Vagina (tissue), 2 donors: Measurements from ENCODE around the gene PCBP3. TPM values are rescaled to one million over a fixed set of nuclear protein-coding genes. Genes with fewer than 3 reads are reported as not detected.

ENCODE experiments used
- DNase-seq, 2 donors: peaks; one replicate each; pipeline ENCODE4 v3.0.0-alpha.2; 2017; ENCODE audit errors: extremely low spot score in 2 of 2
- H3K27ac ChIP-seq: fragments of 200-600 bp; sonication (generic); one replicate; pipeline ENCODE4 v1.5.1; 2019
- H3K27me3 ChIP-seq: fragments of 200-600 bp; sonication (generic); one replicate; pipeline ENCODE4 v1.5.1; 2019
- H3K36me3 ChIP-seq, 2 donors: fragments of 200-600 bp; sonication (generic); one replicate each; pipeline ENCODE4 v1.5.1; 2017 to 2019
- H3K4me1 ChIP-seq: fragments of 200-600 bp; sonication (generic); one replicate; pipeline ENCODE4 v1.5.1; 2019
- H3K4me3 ChIP-seq, 2 donors: fragments of 200-600 bp; sonication (generic); 1 replicate in 1 of 2; 2 replicates in 1 of 2; pipeline ENCODE4 v1.5.1; 2016 to 2019
- H3K9me3 ChIP-seq: fragments of 200-600 bp; sonication (generic); one replicate; pipeline ENCODE4 v1.5.1; 2019
- CTCF ChIP-seq, 3 experiments: fragments of 450-650 bp in 2 of 3; fragments of 200-600 bp in 1 of 3; sonication (generic) in 1 of 3; IDR thresholded peaks; one replicate each; pipeline ENCODE4 v1.5.1; 2017 to 2019; ENCODE audit warnings: antibody characterized with exemption in 3 of 3, mild to moderate bottlenecking in 2 of 3, moderate library complexity in 2 of 3
- POLR2A ChIP-seq, 2 donors: fragments of 450-650 bp; IDR thresholded peaks; one replicate each; pipeline ENCODE4 v1.6.1; 2017; ENCODE audit warnings: antibody characterized with exemption in 2 of 2, mild to moderate bottlenecking in 2 of 2, moderate library complexity in 2 of 2
- POLR2AphosphoS5 ChIP-seq, 2 donors: sonication (generic); formaldehyde crosslinking; IDR thresholded peaks; one replicate each; pipeline ENCODE4 v1.9.0; 2017; ENCODE audit warnings: antibody characterized with exemption in 2 of 2, mild to moderate bottlenecking in 2 of 2, low read depth in 1 of 2; ENCODE audit not compliant: insufficient read depth in 1 of 2
- intact Hi-C: fragments of 100-400 bp; cut with DNase I; formaldehyde crosslinking; loops from one replicate; pipeline ENCODE4 v1.15.1; 2023
- total RNA-seq: library from RNA; depleted of rRNA; stranded (reverse); fragments of >200 nt; gene quantifications from one replicate; pipeline ENCODE4 v1.2.3, GENCODE V29; 2016

The PCBP3 gene
- total RNA-seq, 1 donor from 2014 or later: 4.9 TPM

- Histone ChIP-seq H3K36me3 (no peaks in the 10 kb centered on the region), H3K4me3 (no peak overlapping the region), H3K27me3 (no peaks in the 10 kb centered on the region), H3K4me1 (no peaks in the 10 kb centered on the region), H3K27ac (no peak overlapping the region), H3K9me3 (no peaks in the 10 kb centered on the region)
- intact Hi-C loops: no loop called here
- DNase-seq: no peak
- TF ChIP-seq CTCF (IDR thresholded peaks at IDR 0.05) (no peak), POLR2AphosphoS5 (IDR thresholded peaks at IDR 0.05; ENCODE audit: insufficient read depth in 1 of 2, low read depth in 1 of 2) (no peak), POLR2A (IDR thresholded peaks at IDR 0.05) (no peak)
These were observed 135.2 kb downstream of the PCBP3 start for GRCh38 chr21:45778686-45779085.

GRCh38 chr21:45779226-45779625, 135.7 kb downstream of the PCBP3 start:
- intact Hi-C loops: no loop called here
- TF ChIP-seq POLR2A (IDR thresholded peaks at IDR 0.05): no peak
- no peak for TF ChIP-seq CTCF (IDR thresholded peaks at IDR 0.05)
- no peak for TF ChIP-seq POLR2AphosphoS5 (IDR thresholded peaks at IDR 0.05; ENCODE audit: insufficient read depth in 1 of 2, low read depth in 1 of 2)
- no peak overlapping the region for H3K27ac ChIP-seq

GRCh38 chr21:45780647-45781046, 137.1 kb downstream of the PCBP3 start:
- no peak overlapping the region for H3K4me3 ChIP-seq
- TF ChIP-seq CTCF (IDR thresholded peaks at IDR 0.05) (no peak), POLR2A (IDR thresholded peaks at IDR 0.05) (no peak)
- H3K4me1 ChIP-seq: no peaks in the 10 kb centered on the region
- intact Hi-C loops: no loop called here
- DNase-seq: no peak
- no peaks in the 10 kb centered on the region for H3K27me3 ChIP-seq
- no peaks in the 10 kb centered on the region for H3K9me3 ChIP-seq
- H3K36me3 ChIP-seq: no peaks in the 10 kb centered on the region
- H3K27ac ChIP-seq: no peak overlapping the region

More at GRCh38 chr21:45779226-45779625, 135.7 kb downstream of the PCBP3 start:
- Histone ChIP-seq H3K4me1 (no peaks in the 10 kb centered on the region), H3K27me3 (no peaks in the 10 kb centered on the region), H3K36me3 (no peaks in the 10 kb centered on the region), H3K9me3 (no peaks in the 10 kb centered on the region), H3K4me3 (no peak overlapping the region)
- DNase-seq: no peak

GRCh38 chr21:45781741-45782140, 138.2 kb downstream of the PCBP3 start:
- Histone ChIP-seq H3K9me3 (no peaks in the 10 kb centered on the region), H3K36me3 (no peaks in the 10 kb centered on the region), H3K4me1 (no peaks in the 10 kb centered on the region), H3K27ac (no peak overlapping the region), H3K4me3 (no peak overlapping the region), H3K27me3 (no peaks in the 10 kb centered on the region)
- DNase-seq: no peak
- TF ChIP-seq POLR2A (IDR thresholded peaks at IDR 0.05) (no peak), CTCF (IDR thresholded peaks at IDR 0.05) (no peak), POLR2AphosphoS5 (IDR thresholded peaks at IDR 0.05; ENCODE audit: insufficient read depth in 1 of 2, low read depth in 1 of 2) (no peak)
- intact Hi-C loops: no loop called here

GRCh38 chr21:45786660-45787059, 143.1 kb downstream of the PCBP3 start:
- H3K36me3 ChIP-seq: no peaks in the 10 kb centered on the region
- H3K4me3 ChIP-seq: no peak overlapping the region
- intact Hi-C loops: no loop called here
- no peaks in the 10 kb centered on the region for H3K27me3 ChIP-seq
- H3K9me3 ChIP-seq: no peaks in the 10 kb centered on the region
- no peak overlapping the region for H3K27ac ChIP-seq
- no peak for TF ChIP-seq POLR2A (IDR thresholded peaks at IDR 0.05)
- TF ChIP-seq CTCF (IDR thresholded peaks at IDR 0.05): no peak
- no peak for TF ChIP-seq POLR2AphosphoS5 (IDR thresholded peaks at IDR 0.05; ENCODE audit: insufficient read depth in 1 of 2, low read depth in 1 of 2)
- no peaks in the 10 kb centered on the region for H3K4me1 ChIP-seq
- no peak for DNase-seq
